KBM-7 (cell line): Measurements from ENCODE around the gene KLHDC10.
"Not testable (repeated sequence)": the region's sequence is repeated elsewhere in the genome, so short reads cannot be mapped to it uniquely, and the experiment has no call there.

Experiments
- DNase-seq: peaks from one replicate; pipeline ENCODE4 v3.0.0-alpha.2; 2015
- in situ Hi-C: fragments of 300-500 bp; cut with MboI; formaldehyde crosslinking; loops from 2 replicates; pipeline ENCODE4 v1.14.3; 2020; ENCODE audit warnings: low sequenced_read_pairs, low pct_unique_long_range_greater_than_20kb, mixed read lengths

Gene KLHDC10

DNA sequence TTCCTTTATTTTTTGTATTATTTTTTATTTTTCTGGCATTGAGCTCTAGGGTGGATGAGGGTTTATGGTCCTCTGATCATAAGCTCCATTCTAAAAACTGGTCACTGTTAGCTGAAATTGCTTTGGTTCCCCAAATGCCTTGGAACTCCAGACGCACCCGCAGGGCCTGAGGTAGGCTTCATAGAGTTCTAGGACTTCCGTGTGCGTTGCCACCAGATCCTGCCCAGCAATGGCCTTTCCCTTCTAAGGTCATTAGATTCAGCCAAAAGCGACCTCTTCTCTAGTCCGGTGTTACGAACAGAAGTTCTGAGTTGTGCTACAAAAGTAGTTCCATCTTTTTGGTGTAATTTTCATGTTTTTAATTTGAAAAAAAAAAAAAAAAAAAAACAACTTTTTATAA, 64.4 kb downstream of the KLHDC10 start:
- in situ Hi-C loops = no loop called here
- no peak for DNase-seq

DNA sequence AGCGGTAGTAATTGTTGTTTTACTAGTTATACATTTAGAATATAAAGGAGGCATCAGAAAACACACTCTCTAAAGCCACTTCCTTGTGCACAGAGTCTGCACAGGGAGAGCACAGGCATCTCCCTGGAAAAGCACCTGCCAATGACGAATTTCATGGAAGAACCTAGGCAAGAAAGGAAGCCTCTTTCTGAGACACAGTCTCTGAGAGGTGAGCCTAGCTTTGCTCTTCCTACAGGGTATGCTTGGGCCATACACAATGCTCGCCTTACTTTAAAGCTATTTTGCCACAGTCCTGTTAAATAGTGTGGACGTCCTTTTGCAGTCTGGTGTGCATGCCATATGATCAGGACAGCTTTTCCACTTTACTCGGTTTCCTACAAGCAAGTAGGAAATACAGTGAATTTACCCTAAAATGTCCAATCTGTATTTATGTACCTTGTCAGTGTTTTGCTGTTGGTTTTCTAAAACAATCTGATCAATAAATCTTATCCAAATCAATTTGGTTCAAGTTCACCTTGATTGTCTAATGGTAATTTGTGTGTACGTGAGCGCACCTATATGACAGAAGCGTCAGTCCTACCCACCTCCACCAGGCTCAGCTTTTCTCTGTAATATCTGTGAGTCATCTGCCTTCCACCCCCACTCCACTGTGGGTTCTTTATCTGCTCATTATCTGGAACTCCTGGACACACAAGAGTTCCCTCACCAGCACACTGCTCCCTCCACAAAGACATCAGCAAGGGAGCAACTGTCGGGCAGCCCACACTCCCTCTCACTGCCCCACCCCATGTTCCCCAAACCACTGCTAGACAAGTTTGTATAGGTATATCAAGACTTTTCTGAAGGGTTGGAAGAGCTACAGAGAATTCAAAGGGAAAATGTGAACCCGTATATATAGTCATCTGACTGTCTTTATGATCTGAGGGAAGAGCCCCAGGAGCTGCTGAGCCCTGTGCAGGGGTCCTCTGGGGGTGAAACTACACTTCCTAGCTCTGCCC, 65.2 kb downstream of the KLHDC10 start:
- in situ Hi-C loops = no loop called here
- DNase-seq = peak; percentile 39

DNA sequence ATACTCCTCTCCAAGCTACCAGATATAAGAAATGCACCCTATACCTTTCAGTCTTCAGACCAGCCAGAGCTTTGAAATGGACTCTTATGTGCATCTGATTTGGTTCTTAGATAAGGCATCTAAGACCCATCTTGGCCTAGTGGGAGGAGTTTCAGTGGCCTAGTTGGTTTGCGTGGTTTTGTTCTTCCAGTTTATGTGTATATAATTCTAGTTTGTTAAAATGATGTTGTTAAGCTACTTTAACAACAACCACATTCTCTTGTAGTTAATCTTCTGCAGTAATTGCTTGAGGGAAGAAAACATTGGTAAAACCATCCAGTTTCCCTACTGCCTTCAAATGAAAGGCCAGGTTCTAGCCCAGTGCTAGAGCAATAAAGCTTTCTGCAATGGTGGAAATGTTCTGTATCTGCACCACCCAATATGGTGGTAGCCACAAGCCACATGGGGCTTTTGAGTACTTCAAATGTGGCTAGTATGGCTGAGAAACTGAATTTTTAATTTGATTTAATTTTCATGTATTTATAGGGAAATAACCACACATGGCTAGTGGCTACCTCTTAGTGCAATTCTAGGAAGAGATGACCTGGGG, 66.3 kb downstream of the KLHDC10 start:
- in situ Hi-C loops = no loop called here
- DNase-seq = no peak

DNA sequence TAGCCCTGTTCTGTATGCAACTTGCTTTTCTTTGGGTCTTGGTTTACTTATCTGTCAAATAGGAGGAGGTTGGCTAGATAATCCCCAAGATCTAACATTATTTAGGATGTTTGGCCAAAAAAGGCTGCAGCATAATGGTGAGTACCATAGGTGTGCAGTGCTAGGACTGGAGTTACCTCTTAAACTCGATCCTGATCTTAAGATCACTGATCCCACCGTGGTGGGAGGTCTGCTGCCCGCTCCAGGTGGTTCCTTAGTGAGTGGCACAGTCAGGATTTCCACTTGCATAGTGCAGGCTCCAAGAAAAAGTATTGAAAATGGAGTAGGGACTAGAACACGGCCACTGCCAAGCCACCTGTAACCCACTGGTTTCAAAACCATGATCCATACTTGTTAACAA, 66.9 kb downstream of the KLHDC10 start:
- in situ Hi-C loops = no loop called here
- no peak for DNase-seq

DNA sequence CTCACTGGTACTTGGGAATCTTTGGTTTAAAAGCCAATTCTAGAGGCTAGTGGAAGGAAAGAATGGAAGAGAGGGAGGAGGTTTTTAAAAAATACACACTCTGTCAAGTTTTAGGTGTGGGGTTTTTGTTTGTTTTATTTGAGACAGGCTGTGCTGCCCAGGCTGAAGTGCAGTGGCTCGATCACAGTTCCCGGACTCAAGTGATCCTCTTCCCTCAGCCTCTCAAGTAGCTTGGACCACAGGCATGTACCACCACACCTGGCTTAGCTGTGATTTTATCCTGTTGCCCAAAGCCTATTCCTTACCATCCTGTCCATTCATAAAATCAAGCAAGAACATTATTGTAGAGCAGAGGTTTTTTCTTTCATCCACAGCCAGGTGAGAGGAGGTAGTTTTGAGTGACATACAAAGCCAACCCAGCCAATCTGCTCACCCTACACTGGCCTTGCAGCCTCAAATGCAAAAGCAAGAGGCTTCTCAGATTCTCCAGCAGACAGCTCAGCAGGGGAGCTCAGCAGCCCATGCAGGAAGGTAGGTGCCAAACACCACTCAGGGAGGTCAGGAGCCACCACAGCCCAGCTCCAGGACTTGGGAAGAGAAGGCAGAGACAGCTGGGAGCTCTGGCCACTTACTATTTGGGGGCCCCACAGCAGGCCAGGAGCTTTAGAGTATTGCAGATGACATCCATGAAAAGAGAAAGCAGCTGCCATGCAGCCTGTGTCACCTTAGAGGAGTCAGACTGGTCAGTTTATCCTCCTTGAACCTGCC, 69.0 kb downstream of the KLHDC10 start:
- DNase-seq = no peak
- in situ Hi-C loops = no loop called here

DNA sequence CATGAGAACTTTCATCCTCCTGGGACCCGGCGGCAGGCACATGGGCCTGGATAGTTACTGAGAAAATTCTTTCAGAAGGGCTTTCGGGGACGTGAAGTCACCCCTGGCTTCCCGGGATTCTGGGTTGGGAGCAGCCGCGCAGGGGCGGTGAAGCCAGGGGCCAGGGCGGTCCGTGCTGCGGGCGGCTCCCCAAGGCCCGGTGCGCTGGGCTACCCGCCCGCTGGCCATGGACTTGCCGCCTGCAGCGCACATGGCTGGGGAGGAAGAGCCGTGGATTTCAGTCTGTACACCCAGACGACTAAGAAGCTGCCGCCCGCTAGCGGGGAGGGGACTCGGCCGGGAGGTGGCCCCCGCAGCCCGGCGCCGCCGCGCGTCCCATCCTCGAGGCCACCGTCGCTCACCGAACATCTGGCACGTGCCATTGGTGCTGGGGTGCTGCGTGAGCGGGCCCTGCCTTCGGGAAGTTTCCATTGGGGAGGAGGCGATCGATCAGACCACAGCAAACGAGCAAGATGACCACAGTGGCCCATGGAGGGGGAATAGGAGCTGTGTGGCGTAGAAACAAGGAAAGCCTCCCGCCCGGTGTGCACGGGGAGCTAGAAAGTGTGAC, 70.3 kb downstream of the KLHDC10 start:
- in situ Hi-C loops = no loop called here
- no peak for DNase-seq

DNA sequence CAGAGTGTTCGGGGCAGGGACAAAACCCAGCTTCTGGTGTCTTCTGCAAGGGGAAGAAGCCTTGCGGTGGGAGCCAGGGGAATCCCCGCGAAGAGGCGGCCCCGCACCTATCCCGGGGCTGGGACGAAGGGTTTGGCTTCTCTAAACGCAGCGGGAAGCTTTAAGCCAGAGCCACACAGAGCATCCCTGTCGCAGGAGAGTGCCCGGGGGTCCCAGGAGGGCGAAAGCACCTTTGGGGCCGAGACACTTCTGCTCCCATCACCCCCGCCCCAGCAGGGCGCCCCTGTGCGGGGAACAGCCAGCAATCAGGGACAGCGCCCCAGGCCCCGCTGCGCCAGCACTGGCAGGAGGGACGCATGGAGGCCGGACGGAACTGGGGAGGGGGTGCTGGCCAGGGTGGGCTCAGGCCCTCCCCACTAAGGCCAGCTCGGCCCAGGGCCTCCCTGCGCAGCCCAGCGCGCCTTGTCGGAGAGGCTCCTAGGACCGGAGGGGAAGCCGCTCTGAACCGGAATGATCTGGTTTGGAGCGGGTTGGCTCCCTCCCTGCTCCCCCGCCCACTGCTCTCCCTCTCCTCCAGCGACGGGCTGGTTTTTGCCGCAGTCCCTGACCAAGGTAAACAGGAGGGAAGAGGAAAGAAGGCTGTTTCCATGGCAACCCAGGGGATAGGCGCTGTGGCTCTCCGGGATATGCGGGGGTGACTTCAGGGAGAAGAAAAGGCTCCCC, 71.0 kb downstream of the KLHDC10 start:
- in situ Hi-C loops = no loop called here
- DNase-seq = no peak

DNA sequence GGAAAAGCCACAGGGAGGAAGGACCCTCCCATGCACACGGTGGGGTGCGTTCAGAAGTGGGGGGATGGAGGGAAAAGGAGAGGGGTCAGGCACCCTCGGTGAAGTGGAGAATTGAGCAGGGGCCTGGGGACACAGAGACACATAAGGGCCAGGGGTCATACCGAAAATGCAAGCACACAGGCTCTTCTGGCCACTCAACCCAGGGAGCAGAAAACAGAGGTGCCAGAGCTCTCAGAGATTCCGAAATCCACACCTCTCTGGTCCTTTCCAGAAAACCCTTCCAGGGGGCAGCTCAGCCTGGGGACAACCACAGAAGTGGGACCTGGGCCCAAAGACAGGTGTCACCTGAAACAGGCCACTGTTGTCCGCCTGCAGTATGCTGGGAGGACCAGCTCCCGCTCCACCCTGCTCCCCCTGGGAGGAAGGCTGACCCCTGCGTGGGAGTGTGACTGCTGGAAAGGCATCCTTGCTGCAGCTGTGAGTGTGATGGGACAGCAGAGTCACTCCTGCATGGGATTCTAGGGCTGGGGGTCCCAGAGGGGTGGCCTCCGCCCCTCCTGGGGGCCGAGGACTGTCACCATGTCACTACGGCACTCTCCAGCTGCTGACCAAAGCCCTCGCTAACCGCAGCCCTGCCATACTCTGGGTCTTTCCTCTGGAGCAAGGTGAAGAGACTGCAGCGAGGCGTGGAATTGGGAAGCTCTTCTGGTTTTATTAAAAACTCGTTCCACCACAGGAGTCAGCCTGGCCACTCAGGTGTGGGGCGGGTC, 71.7 kb downstream of the KLHDC10 start:
- in situ Hi-C loops = no loop called here
- no peak for DNase-seq

DNA sequence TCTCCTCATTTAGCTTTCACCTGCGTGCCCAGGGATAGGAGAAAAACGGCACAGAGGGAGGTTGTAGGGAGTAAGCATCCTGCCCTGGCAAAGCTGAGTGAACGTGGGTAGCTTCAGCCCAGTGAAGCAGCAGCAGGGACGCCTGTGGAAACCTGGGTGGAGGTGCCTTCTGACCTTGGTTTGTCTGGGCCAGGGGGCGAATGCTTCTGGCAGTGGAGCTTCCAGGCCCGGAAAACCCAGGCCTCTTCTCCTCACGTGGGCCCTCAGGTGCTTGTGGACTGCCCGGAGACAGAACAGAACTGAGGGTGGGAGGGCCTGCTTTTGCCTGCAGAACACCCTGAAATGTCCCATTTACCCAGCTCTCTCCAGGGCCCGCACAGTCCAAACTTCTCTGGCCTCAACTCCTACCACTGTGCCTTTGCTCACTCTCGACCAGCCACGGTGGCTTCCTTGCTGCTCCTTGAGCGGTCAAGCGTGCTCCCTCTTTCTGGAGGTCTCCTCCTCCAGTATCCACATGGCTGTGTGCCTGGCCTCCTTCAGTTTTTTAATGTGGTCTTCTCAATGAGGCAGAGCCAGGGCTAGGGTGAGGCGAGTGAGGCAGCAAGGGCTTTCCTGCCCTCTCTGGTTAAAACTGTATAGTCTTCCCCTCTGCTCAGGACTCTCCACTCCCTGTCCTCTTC, 72.5 kb downstream of the KLHDC10 start:
- no peak for DNase-seq

DNA sequence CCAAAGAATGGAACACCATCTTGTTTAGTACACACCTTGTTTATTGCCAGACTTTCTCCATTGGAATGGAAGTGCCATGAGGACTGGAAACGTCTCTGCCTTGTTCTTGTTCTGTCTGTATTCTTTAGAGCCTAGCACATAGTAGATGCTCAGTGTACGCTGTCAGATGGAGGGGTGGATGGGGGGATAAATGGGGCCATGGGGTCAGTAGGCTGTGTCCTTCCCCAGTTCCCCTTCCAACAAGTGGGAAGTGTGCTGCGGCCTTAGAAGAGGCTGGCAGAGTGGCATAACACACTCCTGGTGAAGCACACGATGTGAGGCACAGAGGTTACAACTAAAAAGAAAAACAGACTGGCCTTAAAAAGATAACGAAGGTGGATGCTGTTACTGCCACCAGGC, 73.0 kb downstream of the KLHDC10 start:
- in situ Hi-C loops = no loop called here
- no peak for DNase-seq

More for the DNA sequence above, 72.5 kb downstream of the KLHDC10 start:
- in situ Hi-C loops = no loop called here

DNA sequence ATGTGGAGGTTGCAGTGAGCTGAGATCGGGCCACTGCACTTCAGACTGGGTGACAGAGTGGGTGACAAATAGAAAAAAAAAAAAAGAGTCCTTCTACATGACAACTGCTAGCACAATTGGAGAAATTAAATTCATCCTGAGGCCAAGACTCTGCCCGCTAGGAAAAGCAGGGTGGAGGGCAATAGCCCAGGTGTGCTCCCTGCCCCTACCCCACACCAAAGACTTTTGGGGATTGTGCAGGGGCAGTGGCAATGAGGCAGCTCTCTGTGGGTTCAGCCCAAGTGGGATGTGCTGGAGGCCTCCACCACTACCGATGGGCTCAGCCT, 73.6 kb downstream of the KLHDC10 start:
- in situ Hi-C loops = no loop called here
- DNase-seq = no peak

DNA sequence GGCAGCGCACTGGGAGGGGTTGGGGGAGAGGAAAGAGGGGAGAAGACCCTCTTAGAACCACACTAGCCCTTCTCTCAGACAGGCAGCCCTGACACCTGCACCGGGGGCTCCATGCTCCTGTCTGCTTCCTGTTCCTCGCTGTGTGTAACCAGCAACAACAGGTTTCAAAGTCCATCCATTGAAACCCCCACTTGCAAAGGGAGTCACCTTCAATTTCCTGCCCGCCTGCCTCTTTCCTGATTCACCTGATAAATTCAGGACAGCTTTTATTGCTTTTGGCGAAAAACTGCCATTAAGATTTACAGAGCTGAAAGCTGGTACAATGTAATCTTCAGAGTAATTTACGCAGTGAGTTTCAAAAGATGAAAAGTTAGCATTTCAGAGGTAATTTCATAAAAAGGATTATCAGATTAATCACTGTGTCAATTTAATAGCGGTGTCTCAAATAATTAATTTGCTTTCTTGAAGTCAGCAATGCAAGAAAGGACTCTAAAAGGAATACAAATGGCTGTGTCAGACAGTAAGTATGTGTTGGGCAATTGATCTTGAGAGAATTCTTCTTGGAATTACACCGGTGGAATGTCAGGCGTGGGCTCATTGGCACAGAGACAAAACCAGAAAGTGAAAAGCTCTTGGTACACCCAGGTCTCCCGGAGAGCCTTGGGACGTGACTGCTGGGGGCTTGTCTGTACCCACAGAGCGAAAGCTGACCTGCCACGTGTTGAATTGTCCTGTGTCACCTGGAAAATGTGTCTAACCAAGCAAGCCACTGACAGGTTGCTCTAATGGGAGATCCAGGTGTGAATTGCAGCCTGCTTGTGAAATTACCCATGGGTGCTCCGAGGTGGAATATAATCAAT, 74.2 kb downstream of the KLHDC10 start:
- no peak for DNase-seq
- in situ Hi-C loops = no loop called here

DNA sequence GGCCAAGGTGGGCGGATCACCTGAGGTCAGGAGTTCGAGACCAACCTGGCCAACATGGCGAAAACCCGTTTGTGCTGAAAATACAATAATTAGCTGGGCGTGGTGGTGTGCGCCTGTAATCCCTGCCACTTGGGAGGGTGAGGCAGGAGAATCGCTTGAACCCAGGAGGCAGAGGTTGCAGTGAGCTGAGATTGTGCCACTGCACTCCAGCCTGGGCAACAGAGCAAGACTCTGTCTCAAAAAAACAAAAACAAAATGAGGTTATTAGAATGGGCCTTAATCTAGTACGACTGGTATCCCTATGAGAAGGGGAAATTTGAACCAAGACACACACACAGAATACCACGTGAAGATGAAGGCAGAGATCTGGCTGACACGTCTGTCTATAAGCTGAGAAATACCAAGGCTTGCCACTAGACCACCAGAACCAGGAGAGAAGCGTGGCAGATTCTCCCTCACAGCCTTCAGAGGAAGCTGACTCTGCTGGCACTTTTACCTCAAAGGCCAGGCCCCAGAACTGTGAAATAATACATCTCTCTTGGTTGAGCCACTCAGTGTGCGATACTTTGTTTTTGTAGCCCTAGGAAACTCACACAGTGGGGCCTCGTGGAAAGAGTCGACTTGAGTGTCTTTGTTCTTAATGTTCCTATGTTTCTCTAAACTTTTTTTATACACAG, 75.2 kb downstream of the KLHDC10 start:
- in situ Hi-C loops = no loop called here

DNA sequence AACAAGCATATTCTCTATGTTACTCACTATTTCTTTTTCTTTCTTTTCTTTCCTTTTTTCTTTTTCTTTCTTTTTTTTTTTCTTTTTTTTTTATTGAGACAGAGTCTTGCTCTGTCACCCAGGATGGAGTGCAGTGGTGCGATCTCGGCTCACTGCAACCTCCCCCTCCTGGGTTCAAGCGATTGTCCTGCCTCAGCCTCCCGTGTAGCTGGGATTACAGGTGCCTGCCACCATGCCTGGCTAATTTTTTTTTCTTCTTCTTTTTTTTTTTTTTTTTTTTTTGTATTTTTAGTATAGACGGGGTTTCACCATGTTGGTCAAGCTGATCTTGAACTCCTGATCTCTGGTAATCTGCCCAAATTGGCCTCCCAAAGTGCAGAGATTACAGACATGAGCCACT, 75.8 kb downstream of the KLHDC10 start:
- DNase-seq, in situ Hi-C loops: not testable (repeated sequence)

More for the DNA sequence above, 75.2 kb downstream of the KLHDC10 start:
- no peak for DNase-seq

DNA sequence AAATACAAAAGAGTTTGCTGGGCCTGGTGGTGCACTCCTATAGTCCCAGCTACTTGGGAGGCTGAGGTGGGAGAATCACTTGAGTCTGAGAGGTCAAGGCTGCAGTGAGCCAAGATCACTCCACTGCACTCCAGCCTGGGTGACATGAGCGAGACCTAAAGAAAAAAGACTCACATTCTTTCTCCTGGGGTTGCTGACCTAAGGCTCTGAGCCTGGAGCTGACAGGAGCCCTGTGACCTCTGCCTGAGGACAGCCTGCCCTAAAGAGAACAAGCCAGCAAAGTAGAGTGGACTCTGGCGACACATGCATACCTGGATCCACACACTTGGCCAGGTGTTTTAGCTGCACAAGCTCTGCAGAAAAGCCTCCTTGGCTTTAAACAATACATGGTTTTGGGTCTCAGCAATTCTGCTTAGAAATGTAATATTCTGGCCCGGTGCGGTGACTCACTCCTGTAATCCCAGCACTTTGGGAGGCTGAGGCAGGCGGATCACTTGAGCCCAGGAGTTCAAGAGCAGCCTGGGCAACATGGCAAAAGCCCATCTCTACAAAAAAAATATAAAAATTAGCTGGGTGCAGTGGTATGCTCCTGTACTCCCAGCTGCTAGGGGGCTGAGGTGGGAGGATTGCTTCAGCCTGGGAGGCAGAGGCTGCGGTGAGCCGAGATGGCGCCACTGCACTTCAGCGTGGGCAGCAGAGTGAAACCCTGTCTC, 76.5 kb downstream of the KLHDC10 start:
- DNase-seq = no peak
- in situ Hi-C loops = no loop called here
